SK-N-SH (cell line): ENCODE data around the gene NIN. TPM values are rescaled to one million over a fixed set of nuclear protein-coding genes. Genes with fewer than 3 reads are reported as not detected.
A peak's percentile ranks its signal among the peaks of the same experiment; 100 is the strongest.

Experiments used
- CTCF ChIA-PET: fragments of 300-600, 350-600 bp; formaldehyde crosslinking; extraction: SDS; loops from one replicate; lab custom pipeline; 2021; lab: Yijun Ruan, JAX
- POLR2A ChIA-PET: fragments of 350-600 bp; sonication (Branson Sonifier 250); formaldehyde crosslinking; extraction: SDS; loops from one replicate; lab custom pipeline; 2020; ENCODE audit warnings: antibody characterized with exemption, inconsistent platforms; lab: Yijun Ruan, JAX
- DNase-seq: peaks from one replicate; pipeline ENCODE4 v3.0.0; 2012
- H2AFZ ChIP-seq: fragments of 200-600 bp; sonication (generic); 2 replicates; pipeline ENCODE4 v1.8.1; 2016; ENCODE audit warnings: antibody characterized with exemption, mild to moderate bottlenecking, low read depth
- H3F3A ChIP-seq: fragments of 200-600 bp; sonication (generic); replicated peaks from 2 replicates; pipeline ENCODE3; 2016; ENCODE audit warnings: antibody characterized with exemption, mild to moderate bottlenecking; ENCODE audit not compliant: insufficient read depth
- H3K27ac ChIP-seq, 2 experiments: fragments of 200-500 bp in 1 of 2; fragments of 200-600 bp in 1 of 2; sonication (Bioruptor generic) in 1 of 2; sonication (generic), shearing (Covaris generic) in 1 of 2; 2 replicates each; pipeline versions ENCODE4 v1.5.1 to v1.6.1; 2014 to 2016; ENCODE audit warnings: low read depth in 2 of 2, inconsistent platforms in 1 of 2, low read length in 1 of 2, mild to moderate bottlenecking in 1 of 2, mixed read lengths in 1 of 2
- H3K27me3 ChIP-seq: fragments of 200-600 bp; sonication (generic), shearing (Covaris generic); 2 replicates; pipeline ENCODE4 v1.6.1; 2016; ENCODE audit warnings: mixed run types; ENCODE audit not compliant: insufficient read depth
- H3K36me3 ChIP-seq, 2 experiments: fragments of 200-500 bp in 1 of 2; fragments of 200-600 bp in 1 of 2; sonication (Bioruptor generic) in 1 of 2; sonication (generic) in 1 of 2; replicated peaks in 1 of 2; 2 replicates each; pipeline versions ENCODE3 to v1.5.1; 2014 to 2016; ENCODE audit warnings: low read length in 1 of 2, mild to moderate bottlenecking in 1 of 2; ENCODE audit not compliant: insufficient read depth in 2 of 2, control insufficient read depth in 1 of 2
- H3K4me1 ChIP-seq, 2 experiments: fragments of 200-500 bp in 1 of 2; fragments of 200-600 bp in 1 of 2; sonication (Bioruptor generic) in 1 of 2; sonication (generic), shearing (Covaris generic) in 1 of 2; 2 replicates each; pipeline versions ENCODE4 v1.5.1 to v1.6.1; 2014 to 2016; ENCODE audit warnings: low read depth in 1 of 2, low read length in 1 of 2, mixed run types in 1 of 2; ENCODE audit not compliant: insufficient read depth in 2 of 2, control insufficient read depth in 1 of 2
- H3K4me2 ChIP-seq: fragments of 200-600 bp; sonication (generic), shearing (Covaris generic); 2 replicates; pipeline ENCODE4 v1.6.1; 2017; ENCODE audit warnings: mixed run types
- H3K4me3 ChIP-seq, 2 experiments: fragments of 200-500 bp in 1 of 2; fragments of 200-600 bp in 1 of 2; sonication (Bioruptor generic) in 1 of 2; sonication (generic), shearing (Covaris generic) in 1 of 2; 2 replicates each; pipeline versions ENCODE4 v1.5.1 to v1.8.1; 2014 to 2016; ENCODE audit warnings: low read depth in 2 of 2, inconsistent platforms in 1 of 2, low read length in 1 of 2, mild to moderate bottlenecking in 1 of 2, mixed read lengths in 1 of 2, moderate library complexity in 1 of 2
- H3K79me2 ChIP-seq: fragments of 200-600 bp; sonication (generic); 2 replicates; pipeline ENCODE4 v1.8.1; 2017; ENCODE audit warnings: mild to moderate bottlenecking; ENCODE audit not compliant: insufficient read depth
- H3K9ac ChIP-seq: fragments of 200-600 bp; sonication (generic); 2 replicates; pipeline ENCODE4 v1.6.1; 2017; ENCODE audit warnings: mixed run types
- H3K9me2 ChIP-seq: fragments of 200-600 bp; sonication (generic); 2 replicates; pipeline ENCODE4 v1.6.1; 2017; ENCODE audit warnings: mixed run types
- H3K9me3 ChIP-seq: fragments of 200-600 bp; sonication (generic); 2 replicates; pipeline ENCODE4 v1.6.1; 2017; ENCODE audit warnings: mixed run types, mild to moderate bottlenecking, moderate library complexity
- H4K20me1 ChIP-seq: fragments of 200-600 bp; sonication (generic); 2 replicates; pipeline ENCODE4 v1.6.1; 2017; ENCODE audit warnings: mild to moderate bottlenecking, mixed run types; ENCODE audit not compliant: insufficient read depth
- ELF1 ChIP-seq: IDR thresholded peaks from 2 replicates; pipeline ENCODE4 v1.4.0; 2012
- EZH2phosphoT487 ChIP-seq: fragments of 200-600 bp; sonication (generic); IDR thresholded peaks from 2 replicates; pipeline ENCODE4 v1.6.1; 2017; ENCODE audit warnings: low read depth, mixed run types, mild to moderate bottlenecking, antibody characterized with exemption, moderate library complexity, borderline replicate concordance
- FOXJ3 ChIP-seq: sonication (generic); formaldehyde crosslinking; IDR thresholded peaks from 2 replicates; pipeline ENCODE4 v1.5.1; 2020; ENCODE audit warnings: mild to moderate bottlenecking, missing genetic modification reagents
- GABPA ChIP-seq: IDR thresholded peaks from 2 replicates; pipeline ENCODE4 v1.4.0; 2012; ENCODE audit warnings: low read depth, mild to moderate bottlenecking
- GATA2 ChIP-seq: sonication (generic); formaldehyde crosslinking; IDR thresholded peaks from 2 replicates; pipeline ENCODE4 v1.5.0; 2020; ENCODE audit warnings: mild to moderate bottlenecking, missing genetic modification reagents
- IRF3 ChIP-seq: fragments of 150-350 bp; IDR thresholded peaks from 2 replicates; pipeline ENCODE4 v1.6.1; 2016; ENCODE audit warnings: mild to moderate bottlenecking, low read depth, low read length
- JUND ChIP-seq: IDR thresholded peaks from 2 replicates; pipeline ENCODE4 v1.4.0; 2012
- MAX ChIP-seq: IDR thresholded peaks from 2 replicates; pipeline ENCODE4 v1.4.0; 2012; ENCODE audit warnings: low read depth
- NFIC ChIP-seq: IDR thresholded peaks from 2 replicates; pipeline ENCODE4 v1.4.0; 2012; ENCODE audit warnings: borderline replicate concordance
- NRF1 ChIP-seq: IDR thresholded peaks from 2 replicates; pipeline ENCODE4 v1.6.1; 2012; ENCODE audit warnings: low read depth, mild to moderate bottlenecking, low read length
- PBX3 ChIP-seq: IDR thresholded peaks from 2 replicates; pipeline ENCODE4; 2012
- POLR2AphosphoS5 ChIP-seq: IDR thresholded peaks from 2 replicates; pipeline ENCODE4 v1.6.1; 2012; ENCODE audit warnings: low read depth, low read length
- REST ChIP-seq: IDR thresholded peaks from 2 replicates; pipeline ENCODE4 v1.6.1; 2012; ENCODE audit warnings: mild to moderate bottlenecking, low read depth, low read length, moderate library complexity
- RXRA ChIP-seq: IDR thresholded peaks from 2 replicates; pipeline ENCODE4 v1.4.0; 2012; ENCODE audit warnings: low read depth, mild to moderate bottlenecking, borderline replicate concordance
- SIN3A ChIP-seq: IDR thresholded peaks from 2 replicates; pipeline ENCODE4 v1.6.1; 2012; ENCODE audit warnings: low read depth, mild to moderate bottlenecking, low read length, moderate library complexity, borderline replicate concordance
- TAF1 ChIP-seq: IDR thresholded peaks from 2 replicates; pipeline ENCODE4 v1.6.1; 2012; ENCODE audit warnings: low read depth, mild to moderate bottlenecking, low read length, moderate library complexity, borderline replicate concordance
- TCF12 ChIP-seq: IDR thresholded peaks from 2 replicates; pipeline ENCODE4 v1.4.0; 2012
- TEAD4 ChIP-seq: IDR thresholded peaks from 2 replicates; pipeline ENCODE4 v1.4.0; 2012; ENCODE audit warnings: mild to moderate bottlenecking, borderline replicate concordance; ENCODE audit not compliant: insufficient read depth
- USF1 ChIP-seq: IDR thresholded peaks from 2 replicates; pipeline ENCODE4 v1.4.0; 2012; ENCODE audit warnings: low read depth, borderline replicate concordance
- WGBS: methylation state at CpG from one replicate; pipeline ENCODE4 v1.1.6; 2017; ENCODE audit warnings: low lambda C conversion rate; 5-methylcytosine and 5-hydroxymethylcytosine counted together
- polyA plus RNA-seq, 3 experiments: library from polyadenylated mRNA; depleted of rRNA; stranded (reverse); fragments of >200 nt; gene quantifications; 2 replicates each; pipeline ENCODE4 v1.2.3, GENCODE V29; 2012

NIN gene
- polyA plus RNA-seq, 1 of the 3 experiments (the other 2 are of a cell fraction), result 10.0 TPM

GRCh38 chr14:50831726-50832168 is 785 bp upstream of the NIN start:
- peaks cover 34% of the 10 kb centered on the region for H4K20me1 ChIP-seq
- H3K4me1 ChIP-seq, result peaks cover 15% of the 10 kb centered on the region in 2 experiments; a peak in 2 of 4 replicates
- TF ChIP-seq RXRA (no peak), EZH2phosphoT487 (no peak), TEAD4 (no peak), USF1 (no peak), GABPA (no peak), SIN3A (no peak), TAF1 (no peak), TCF12 (no peak), IRF3 (no peak), JUND (no peak), MAX (no peak), GATA2 (no peak), NRF1 (no peak), FOXJ3 (CRISPR knock-in tag) (no peak), NFIC (no peak), ELF1 (no peak), REST (no peak), PBX3 (no peak), POLR2AphosphoS5 (no peak)
- H3K27me3 ChIP-seq, result no peaks in the 10 kb centered on the region
- 31% methylated on average over 10 of the region's 10 CpGs for WGBS
- H3K36me3 ChIP-seq, result peaks cover 0 to 4% of the 10 kb centered on the region in 2 experiments
- H3K27ac ChIP-seq, result peak overlapping the region; percentile 54 to 62; a peak in 2 of 4 replicates
- H3K79me2 ChIP-seq, result peaks cover 35% of the 10 kb centered on the region
- peak overlapping the region; percentile 79 for H3K9ac ChIP-seq
- no peaks in the 10 kb centered on the region for H3F3A ChIP-seq
- peak overlapping the region; percentile 71 for H3K4me3 ChIP-seq
- no peaks in the 10 kb centered on the region for H3K9me2 ChIP-seq
- no peaks in the 10 kb centered on the region for H3K9me3 ChIP-seq
- peak overlapping the region; percentile 74 for H2AFZ ChIP-seq
- H3K4me2 ChIP-seq, result peak overlapping the region; percentile 78
- no peak for DNase-seq
- CTCF ChIA-PET, result interaction anchor here (1.3 to 1.4 kb wide), 3 partner anchors 12 to 54 kb away, joined by 3 to 5 read pairs (median 5); no protein-coding TSS in a partner anchor
- POLR2A ChIA-PET, result no interaction called here
